ENCODE results near the gene SPATS2.

GRCh38 chr12:49440035-49440434, 72.8 kb downstream of the SPATS2 start:
- TF ChIP-seq CTCF (IDR thresholded peaks at IDR 0.05) = no peak
- no peak for TF ChIP-seq POLR2A (IDR thresholded peaks at IDR 0.05)

Data from testis (tissue), 2 donors.